ENCODE measurements around the gene MYF5.

GRCh38 chr12:80681287-80681686, 35.4 kb upstream of the MYF5 start:
- TF ChIP-seq ATF2 (IDR thresholded peaks at IDR 0.05; ENCODE audit: low read length) = no peak
- TF ChIP-seq, protein P1, sequence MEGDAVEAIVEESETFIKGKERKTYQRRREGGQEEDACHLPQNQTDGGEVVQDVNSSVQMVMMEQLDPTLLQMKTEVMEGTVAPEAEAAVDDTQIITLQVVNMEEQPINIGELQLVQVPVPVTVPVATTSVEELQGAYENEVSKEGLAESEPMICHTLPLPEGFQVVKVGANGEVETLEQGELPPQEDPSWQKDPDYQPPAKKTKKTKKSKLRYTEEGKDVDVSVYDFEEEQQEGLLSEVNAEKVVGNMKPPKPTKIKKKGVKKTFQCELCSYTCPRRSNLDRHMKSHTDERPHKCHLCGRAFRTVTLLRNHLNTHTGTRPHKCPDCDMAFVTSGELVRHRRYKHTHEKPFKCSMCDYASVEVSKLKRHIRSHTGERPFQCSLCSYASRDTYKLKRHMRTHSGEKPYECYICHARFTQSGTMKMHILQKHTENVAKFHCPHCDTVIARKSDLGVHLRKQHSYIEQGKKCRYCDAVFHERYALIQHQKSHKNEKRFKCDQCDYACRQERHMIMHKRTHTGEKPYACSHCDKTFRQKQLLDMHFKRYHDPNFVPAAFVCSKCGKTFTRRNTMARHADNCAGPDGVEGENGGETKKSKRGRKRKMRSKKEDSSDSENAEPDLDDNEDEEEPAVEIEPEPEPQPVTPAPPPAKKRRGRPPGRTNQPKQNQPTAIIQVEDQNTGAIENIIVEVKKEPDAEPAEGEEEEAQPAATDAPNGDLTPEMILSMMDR (IDR thresholded peaks at IDR 0.05 in 2 of 3, conservative IDR thresholded peaks at IDR 0.05 in 1 of 3; ENCODE audit: control insufficient read depth in 2 of 3, extremely low read depth in 1 of 3, insufficient read depth in 1 of 3, low read depth in 3 of 3, low read length in 3 of 3) = no peak
- no peak for TF ChIP-seq SIN3A (IDR thresholded peaks at IDR 0.05; ENCODE audit: low read depth, low read length)
- no peak for TF ChIP-seq POLR2A (IDR thresholded peaks at IDR 0.05; ENCODE audit: low read depth, low read length)
- no peak for TF ChIP-seq RAD21 (IDR thresholded peaks at IDR 0.05; ENCODE audit: insufficient read depth, low read depth, low read length)
- no peak for TF ChIP-seq PRDM15 (CRISPR knock-in tag; IDR thresholded peaks at IDR 0.05)
- no peak for TF ChIP-seq ESRRA (IDR thresholded peaks at IDR 0.05; ENCODE audit: low read length)
- TF ChIP-seq SMARCA5 (IDR thresholded peaks at IDR 0.05) = no peak
- no peak for TF ChIP-seq ZSCAN29 (IDR thresholded peaks at IDR 0.05)
- no peak for TF ChIP-seq EZH2 (IDR thresholded peaks at IDR 0.05; ENCODE audit: borderline replicate concordance, control insufficient read depth, low read depth, low read length)
- no peak for TF ChIP-seq SREBF2 (IDR thresholded peaks at IDR 0.05; ENCODE audit: low read length)
- TF ChIP-seq HDAC6 (IDR thresholded peaks at IDR 0.05; ENCODE audit: unreplicated experiment) = no peak
- TF ChIP-seq ZNF274 (IDR thresholded peaks at IDR 0.05; ENCODE audit: insufficient read depth, insufficient read length) = no peak
- TF ChIP-seq POLR2AphosphoS5 (IDR thresholded peaks at IDR 0.05; ENCODE audit: low read length) = no peak

Measured in GM12878 (cell line).